ENCODE results near the gene C10orf71.
A peak's percentile ranks its signal among the peaks of the same experiment; 100 is the strongest.

Gene C10orf71

DNA sequence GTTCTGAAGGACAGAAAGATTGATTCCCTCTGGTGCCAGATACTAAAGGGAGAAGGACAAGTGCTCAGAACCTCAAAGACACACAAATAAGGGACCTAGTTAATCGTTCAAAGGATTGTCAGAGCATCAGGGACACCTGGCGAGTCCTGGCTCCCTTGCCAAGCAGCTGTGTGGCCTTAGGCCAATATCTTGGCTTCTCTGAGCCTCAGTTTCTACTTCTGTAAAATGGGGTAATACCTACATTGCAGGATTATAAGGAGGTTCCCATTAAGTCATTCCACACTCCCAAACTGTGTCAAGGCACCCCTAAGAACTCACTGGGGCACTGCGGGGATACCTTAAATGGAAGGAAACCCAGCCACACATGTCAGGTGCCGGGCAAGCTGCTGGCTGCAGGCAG is 67.5 kb downstream of the C10orf71 start:
- H3K27ac ChIP-seq (ENCODE audit: low read depth, low read length), result no peak overlapping the region
- no peaks in the 10 kb centered on the region for H3K36me3 ChIP-seq (ENCODE audit: control insufficient read depth, insufficient read depth, low read length)
- H2BK5ac ChIP-seq (ENCODE audit: low read length), result no peak overlapping the region
- no peak overlapping the region for H3K4me2 ChIP-seq (ENCODE audit: low read length)
- H3K18ac ChIP-seq (ENCODE audit: low read length), result no peak overlapping the region
- H3K4me1 ChIP-seq (ENCODE audit: control insufficient read depth, low read depth, low read length), result no peaks in the 10 kb centered on the region
- H3K27me3 ChIP-seq (ENCODE audit: insufficient read depth, low read length, poor library complexity), result no peaks in the 10 kb centered on the region
- H2BK120ac ChIP-seq (ENCODE audit: low read depth, low read length), result no peak overlapping the region
- no peaks in the 10 kb centered on the region for H3K79me1 ChIP-seq (ENCODE audit: low read length)
- H4K5ac ChIP-seq (ENCODE audit: low read length), result no peak overlapping the region
- no peak overlapping the region for H3K9ac ChIP-seq (ENCODE audit: low read length)
- no peak overlapping the region for H3K23ac ChIP-seq (ENCODE audit: low read length)
- H2BK15ac ChIP-seq (replicated peaks; ENCODE audit: low read depth), result no peak overlapping the region
- no peak for DNase-seq
- H3K4me3 ChIP-seq (ENCODE audit: low read length), result no peak overlapping the region
- no peak overlapping the region for H3K56ac ChIP-seq (ENCODE audit: low read length)
- H3K4ac ChIP-seq (ENCODE audit: low read depth, low read length), result no peak overlapping the region
- no peaks in the 10 kb centered on the region for H3K79me2 ChIP-seq (ENCODE audit: control insufficient read depth, insufficient read depth, low read length)
- no peak overlapping the region for H2AK5ac ChIP-seq (ENCODE audit: low read length)
- no CpG with 5 or more reads among the region's 4 CpGs for WGBS (ENCODE audit: extremely low coverage, insufficient coverage, low lambda C conversion rate)
- no peak overlapping the region for H4K8ac ChIP-seq (ENCODE audit: low read depth, low read length)

DNA sequence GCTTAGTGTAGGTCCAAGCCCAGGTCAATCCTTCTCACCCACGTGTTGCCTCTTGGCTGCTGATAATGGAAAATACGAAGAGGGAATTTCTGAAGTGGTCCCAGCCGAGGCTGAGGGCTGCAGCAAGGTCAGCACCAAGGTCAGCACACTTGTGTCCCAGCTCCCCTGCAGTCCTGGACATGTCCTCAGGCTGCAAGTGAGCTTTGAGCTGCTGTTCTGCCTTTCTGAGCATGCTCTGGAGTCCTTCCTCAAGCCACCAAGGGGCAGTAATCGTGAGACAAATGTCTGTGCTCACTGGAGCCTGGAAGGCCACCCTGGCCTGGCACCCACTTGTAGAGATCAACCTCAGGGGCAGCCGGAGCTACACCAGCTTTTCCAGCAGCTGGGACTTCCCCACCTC is 68.6 kb downstream of the C10orf71 start:
- Histone ChIP-seq H3K79me2 (ENCODE audit: control insufficient read depth, insufficient read depth, low read length) (no peaks in the 10 kb centered on the region), H3K27me3 (ENCODE audit: insufficient read depth, low read length, poor library complexity) (no peaks in the 10 kb centered on the region), H3K36me3 (ENCODE audit: control insufficient read depth, insufficient read depth, low read length) (no peaks in the 10 kb centered on the region), H4K5ac (ENCODE audit: low read length) (no peak overlapping the region), H2AK5ac (ENCODE audit: low read length) (no peak overlapping the region), H3K4me1 (ENCODE audit: control insufficient read depth, low read depth, low read length) (no peaks in the 10 kb centered on the region), H3K4ac (ENCODE audit: low read depth, low read length) (no peak overlapping the region), H3K56ac (ENCODE audit: low read length) (no peak overlapping the region), H4K8ac (ENCODE audit: low read depth, low read length) (no peak overlapping the region), H2BK15ac (replicated peaks; ENCODE audit: low read depth) (no peak overlapping the region), H3K79me1 (ENCODE audit: low read length) (no peaks in the 10 kb centered on the region), H3K27ac (ENCODE audit: low read depth, low read length) (no peak overlapping the region), H2BK5ac (ENCODE audit: low read length) (no peak overlapping the region), H3K4me3 (ENCODE audit: low read length) (no peak overlapping the region), H3K9ac (ENCODE audit: low read length) (no peak overlapping the region), H3K18ac (ENCODE audit: low read length) (no peak overlapping the region), H3K4me2 (ENCODE audit: low read length) (no peak overlapping the region), H3K23ac (ENCODE audit: low read length) (no peak overlapping the region), H2BK120ac (ENCODE audit: low read depth, low read length) (no peak overlapping the region)
- peak; percentile 76 for DNase-seq
- WGBS (ENCODE audit: extremely low coverage, insufficient coverage, low lambda C conversion rate), result no CpG with 5 or more reads among the region's 5 CpGs

DNA sequence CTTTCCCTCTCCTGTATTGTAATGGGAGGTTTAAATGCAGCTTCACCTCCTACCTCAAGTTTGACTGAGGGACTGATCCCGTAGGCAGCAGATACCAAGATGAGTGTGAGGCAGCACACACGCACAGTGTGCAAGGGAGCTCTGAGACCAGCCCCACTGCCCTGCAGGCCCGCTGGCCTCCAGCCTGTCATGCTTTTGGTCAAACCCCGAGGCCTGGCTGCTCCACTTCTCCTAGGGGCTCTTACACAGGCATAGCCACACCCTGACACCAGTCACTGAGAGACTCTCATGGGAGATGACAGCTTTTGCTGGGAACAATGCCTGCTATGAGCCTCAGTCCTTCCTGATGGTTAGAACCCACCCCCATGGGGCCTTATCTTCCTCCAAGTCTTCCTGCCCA is 69.3 kb downstream of the C10orf71 start:
- H2BK15ac ChIP-seq (replicated peaks; ENCODE audit: low read depth), result no peak overlapping the region
- no peak overlapping the region for H3K4me2 ChIP-seq (ENCODE audit: low read length)
- no peak overlapping the region for H3K23ac ChIP-seq (ENCODE audit: low read length)
- no peaks in the 10 kb centered on the region for H3K27me3 ChIP-seq (ENCODE audit: insufficient read depth, low read length, poor library complexity)
- no peaks in the 10 kb centered on the region for H3K36me3 ChIP-seq (ENCODE audit: control insufficient read depth, insufficient read depth, low read length)
- no peaks in the 10 kb centered on the region for H3K79me2 ChIP-seq (ENCODE audit: control insufficient read depth, insufficient read depth, low read length)
- H3K4me3 ChIP-seq (ENCODE audit: low read length), result no peak overlapping the region
- H3K18ac ChIP-seq (ENCODE audit: low read length), result no peak overlapping the region
- no peak overlapping the region for H3K4ac ChIP-seq (ENCODE audit: low read depth, low read length)
- no peaks in the 10 kb centered on the region for H3K79me1 ChIP-seq (ENCODE audit: low read length)
- no peak overlapping the region for H4K8ac ChIP-seq (ENCODE audit: low read depth, low read length)
- no peaks in the 10 kb centered on the region for H3K4me1 ChIP-seq (ENCODE audit: control insufficient read depth, low read depth, low read length)
- DNase-seq, result no peak
- H3K56ac ChIP-seq (ENCODE audit: low read length), result no peak overlapping the region
- H3K9ac ChIP-seq (ENCODE audit: low read length), result no peak overlapping the region
- no peak overlapping the region for H2BK120ac ChIP-seq (ENCODE audit: low read depth, low read length)
- no peak overlapping the region for H4K5ac ChIP-seq (ENCODE audit: low read length)
- WGBS (ENCODE audit: extremely low coverage, insufficient coverage, low lambda C conversion rate), result no CpG with 5 or more reads among the region's 4 CpGs
- no peak overlapping the region for H2AK5ac ChIP-seq (ENCODE audit: low read length)
- no peak overlapping the region for H3K27ac ChIP-seq (ENCODE audit: low read depth, low read length)
- H2BK5ac ChIP-seq (ENCODE audit: low read length), result no peak overlapping the region

GRCh38 chr10:49369216-49370162 is 70.5 kb downstream of the C10orf71 start:
- Histone ChIP-seq H3K27me3 (ENCODE audit: insufficient read depth, low read length, poor library complexity) (no peaks in the 10 kb centered on the region), H4K8ac (ENCODE audit: low read depth, low read length) (no peak overlapping the region), H3K56ac (ENCODE audit: low read length) (no peak overlapping the region), H3K9ac (ENCODE audit: low read length) (no peak overlapping the region), H3K4ac (ENCODE audit: low read depth, low read length) (no peak overlapping the region), H3K27ac (ENCODE audit: low read depth, low read length) (no peak overlapping the region), H4K5ac (ENCODE audit: low read length) (no peak overlapping the region), H2AK5ac (ENCODE audit: low read length) (no peak overlapping the region), H3K4me3 (ENCODE audit: low read length) (no peak overlapping the region), H3K79me2 (ENCODE audit: control insufficient read depth, insufficient read depth, low read length) (no peaks in the 10 kb centered on the region), H3K4me1 (ENCODE audit: control insufficient read depth, low read depth, low read length) (no peaks in the 10 kb centered on the region), H2BK15ac (replicated peaks; ENCODE audit: low read depth) (no peak overlapping the region), H3K79me1 (ENCODE audit: low read length) (no peaks in the 10 kb centered on the region), H3K4me2 (ENCODE audit: low read length) (no peak overlapping the region), H2BK5ac (ENCODE audit: low read length) (no peak overlapping the region), H3K18ac (ENCODE audit: low read length) (no peak overlapping the region), H2BK120ac (ENCODE audit: low read depth, low read length) (no peak overlapping the region), H3K23ac (ENCODE audit: low read length) (no peak overlapping the region), H3K36me3 (ENCODE audit: control insufficient read depth, insufficient read depth, low read length) (no peaks in the 10 kb centered on the region)
- WGBS (ENCODE audit: extremely low coverage, insufficient coverage, low lambda C conversion rate), result no CpG with 5 or more reads among the region's 14 CpGs
- no peak for DNase-seq

DNA sequence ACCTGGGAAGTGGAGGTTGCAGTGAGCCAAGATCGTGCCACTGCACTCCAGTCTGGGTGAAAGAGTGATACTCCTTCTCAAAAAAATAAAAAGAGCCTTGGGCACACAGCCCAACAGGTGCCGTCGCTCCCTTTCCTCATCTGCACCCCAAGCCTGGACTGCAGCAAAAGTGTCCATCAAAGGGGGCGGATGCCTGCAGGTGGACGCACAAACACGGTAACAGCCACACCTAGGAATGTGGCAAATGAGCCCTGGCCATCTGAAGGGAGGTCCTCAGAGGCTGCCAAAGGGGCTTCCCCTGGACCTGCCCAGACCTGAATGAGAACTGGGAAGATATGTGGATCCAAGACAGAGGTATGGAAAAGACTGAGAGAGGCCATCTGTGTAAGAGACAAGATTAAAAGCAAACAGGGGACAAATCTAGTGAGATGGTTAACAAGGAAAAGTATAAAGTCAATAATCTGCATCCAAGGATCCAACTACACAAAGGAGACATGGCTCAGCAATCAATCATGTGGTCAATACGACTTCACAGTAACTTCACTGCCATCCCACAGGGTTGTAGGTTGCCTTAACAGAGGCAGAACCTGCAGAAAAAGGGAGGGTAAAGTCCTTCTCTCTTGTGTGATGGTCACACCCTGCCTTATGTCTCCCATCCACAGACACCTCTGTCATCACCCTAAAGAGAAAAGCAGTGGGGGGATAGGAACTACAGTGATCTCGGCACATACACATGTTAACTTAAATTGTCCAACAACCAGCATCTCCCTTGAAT is 71.5 kb downstream of the C10orf71 start:
- Histone ChIP-seq H3K56ac (ENCODE audit: low read length) (no peak overlapping the region), H3K27ac (ENCODE audit: low read depth, low read length) (no peak overlapping the region), H3K79me1 (ENCODE audit: low read length) (no peaks in the 10 kb centered on the region), H3K4me1 (ENCODE audit: control insufficient read depth, low read depth, low read length) (no peaks in the 10 kb centered on the region), H3K79me2 (ENCODE audit: control insufficient read depth, insufficient read depth, low read length) (no peaks in the 10 kb centered on the region), H3K4me2 (ENCODE audit: low read length) (no peak overlapping the region), H3K23ac (ENCODE audit: low read length) (no peak overlapping the region), H4K5ac (ENCODE audit: low read length) (no peak overlapping the region), H3K4ac (ENCODE audit: low read depth, low read length) (no peak overlapping the region), H2BK120ac (ENCODE audit: low read depth, low read length) (no peak overlapping the region), H2BK5ac (ENCODE audit: low read length) (no peak overlapping the region), H3K27me3 (ENCODE audit: insufficient read depth, low read length, poor library complexity) (no peaks in the 10 kb centered on the region), H3K36me3 (ENCODE audit: control insufficient read depth, insufficient read depth, low read length) (no peaks in the 10 kb centered on the region), H3K4me3 (ENCODE audit: low read length) (no peak overlapping the region), H4K8ac (ENCODE audit: low read depth, low read length) (no peak overlapping the region), H2BK15ac (replicated peaks; ENCODE audit: low read depth) (no peak overlapping the region), H2AK5ac (ENCODE audit: low read length) (no peak overlapping the region), H3K9ac (ENCODE audit: low read length) (no peak overlapping the region), H3K18ac (ENCODE audit: low read length) (no peak overlapping the region)
- no CpG with 5 or more reads among the region's 8 CpGs for WGBS (ENCODE audit: extremely low coverage, insufficient coverage, low lambda C conversion rate)
- DNase-seq, result no peak
